Hematopoietic multipotent progenitor cell treated with erythropoietin and hydrocortisone succinate and interleukin-3 and kit ligand, for 4 days (in vitro differentiated cells): ENCODE measurements around the gene IL27RA.

Experiments used
- DNase-seq: peaks from one replicate; pipeline ENCODE4 v3.0.0-alpha.2; 2015

Gene IL27RA

DNA sequence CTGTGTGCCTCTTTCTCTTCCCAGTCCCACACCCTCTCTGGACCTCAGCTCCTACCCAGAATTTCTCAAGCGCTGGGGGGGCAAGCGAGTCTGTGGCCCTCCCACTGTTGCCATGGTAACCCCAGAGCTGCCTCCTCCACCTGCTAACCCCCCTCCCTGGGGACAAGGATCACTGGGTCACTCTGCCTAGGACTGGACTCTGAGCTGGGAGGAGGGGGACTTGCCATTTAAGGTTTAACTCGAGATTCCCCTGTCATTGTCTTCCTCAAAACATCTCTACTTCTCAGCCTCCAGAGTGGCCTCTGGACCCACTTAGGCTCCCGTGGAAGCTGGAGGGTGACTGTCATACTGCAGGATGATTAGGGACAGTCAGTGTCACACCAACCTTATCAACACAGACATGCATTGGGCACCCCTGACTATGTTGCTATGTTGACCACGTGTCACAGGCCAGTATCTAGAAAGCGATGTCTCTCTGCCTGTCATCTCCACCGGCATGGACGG is 28.1 kb downstream of the IL27RA start:
- DNase-seq = peak; percentile 43

- DNase-seq = no peak
Measured at GRCh38 chr19:14061081-14061749, 29.7 kb downstream of the IL27RA start.

GRCh38 chr19:14061751-14062557 is 30.4 kb downstream of the IL27RA start, which contains the start of gene PALM3:
Gene PALM3 (minus strand): TSS chr19:14062076. CDS start chr19:14061980, 96 bp downstream.
- DNase-seq = no peak

DNA sequence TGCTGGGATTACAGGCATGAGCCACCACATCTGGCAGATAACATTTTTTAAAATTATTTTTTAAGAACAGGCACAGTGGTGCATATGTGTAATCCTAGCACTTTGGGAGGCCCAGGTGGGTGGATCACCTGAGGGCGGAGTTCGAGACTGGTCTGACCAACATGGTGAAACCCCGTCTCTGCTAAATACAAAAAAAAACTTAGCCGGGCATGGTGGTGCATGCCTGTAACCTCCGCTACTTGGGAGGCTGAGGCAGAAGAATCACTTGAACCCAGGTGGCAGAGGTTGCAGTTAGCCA is 30.9 kb downstream of the IL27RA start:
- DNase-seq = no peak

DNA sequence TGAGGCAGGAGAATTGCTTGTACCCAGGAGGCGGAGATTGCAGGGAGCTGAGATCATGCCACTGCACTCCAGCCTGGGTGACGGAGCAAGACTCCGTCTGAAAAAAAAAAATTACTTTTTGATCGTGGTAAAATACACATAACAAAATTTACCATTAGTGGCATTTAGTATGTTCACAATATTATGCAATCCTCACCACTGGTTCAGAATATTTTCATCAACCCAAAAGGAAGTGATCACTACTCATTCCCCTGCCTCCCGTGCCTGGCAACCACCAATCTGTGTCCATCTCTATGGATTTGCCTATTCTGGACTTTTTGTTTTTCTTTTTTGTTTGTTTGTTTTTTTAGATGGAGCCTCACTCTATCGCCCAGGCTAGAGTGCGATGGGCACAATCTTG is 31.5 kb downstream of the IL27RA start:
- no peak for DNase-seq

- no peak for DNase-seq
Measured at GRCh38 chr19:14066134-14066533, 34.6 kb downstream of the IL27RA start.

DNA sequence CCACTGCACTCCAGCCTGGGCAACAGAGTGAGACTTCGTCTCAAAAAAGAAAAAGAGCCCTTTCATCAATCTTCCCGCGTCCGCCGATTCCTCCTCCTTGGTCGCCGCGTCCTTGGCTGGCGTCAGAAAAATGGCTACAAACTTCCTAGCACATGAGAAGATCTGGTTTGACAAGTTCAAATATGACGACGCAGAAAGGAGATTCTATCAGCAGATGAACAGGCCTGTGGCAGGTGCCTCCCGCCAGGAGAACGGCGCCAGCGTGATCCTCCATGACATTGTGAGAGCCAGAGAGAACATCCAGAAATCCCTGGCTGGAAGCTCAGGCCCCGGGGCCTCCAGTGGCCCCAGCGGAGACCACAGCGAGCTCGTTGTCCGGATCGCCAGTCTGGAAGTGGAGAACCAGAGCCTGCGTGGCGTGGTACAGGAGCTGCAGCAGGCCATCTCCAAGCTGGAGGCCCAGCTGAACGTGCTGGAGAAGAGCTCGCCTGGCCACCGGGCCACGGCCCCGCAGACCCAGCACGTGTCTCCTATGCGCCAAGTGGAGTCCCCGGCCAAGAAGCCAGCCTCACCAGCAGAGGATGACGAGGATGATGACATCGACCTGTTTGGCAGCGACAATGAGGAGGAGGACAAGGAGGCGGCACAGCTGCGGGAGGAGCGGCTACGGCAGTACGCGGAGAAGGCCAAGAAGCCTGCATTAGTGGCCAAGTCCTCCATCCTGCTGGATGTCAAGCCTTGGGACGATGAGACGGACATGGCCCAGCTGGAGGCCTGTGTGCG is 38.9 kb downstream of the IL27RA start:
- DNase-seq = no peak

- peak; percentile 64 for DNase-seq
Measured at GRCh38 chr19:14072535-14073260, 41.1 kb downstream of the IL27RA start, which contains the start of gene MISP3. Gene MISP3 (plus strand): TSS chr19:14072786. CDS start chr19:14073310, 524 bp downstream.

DNA sequence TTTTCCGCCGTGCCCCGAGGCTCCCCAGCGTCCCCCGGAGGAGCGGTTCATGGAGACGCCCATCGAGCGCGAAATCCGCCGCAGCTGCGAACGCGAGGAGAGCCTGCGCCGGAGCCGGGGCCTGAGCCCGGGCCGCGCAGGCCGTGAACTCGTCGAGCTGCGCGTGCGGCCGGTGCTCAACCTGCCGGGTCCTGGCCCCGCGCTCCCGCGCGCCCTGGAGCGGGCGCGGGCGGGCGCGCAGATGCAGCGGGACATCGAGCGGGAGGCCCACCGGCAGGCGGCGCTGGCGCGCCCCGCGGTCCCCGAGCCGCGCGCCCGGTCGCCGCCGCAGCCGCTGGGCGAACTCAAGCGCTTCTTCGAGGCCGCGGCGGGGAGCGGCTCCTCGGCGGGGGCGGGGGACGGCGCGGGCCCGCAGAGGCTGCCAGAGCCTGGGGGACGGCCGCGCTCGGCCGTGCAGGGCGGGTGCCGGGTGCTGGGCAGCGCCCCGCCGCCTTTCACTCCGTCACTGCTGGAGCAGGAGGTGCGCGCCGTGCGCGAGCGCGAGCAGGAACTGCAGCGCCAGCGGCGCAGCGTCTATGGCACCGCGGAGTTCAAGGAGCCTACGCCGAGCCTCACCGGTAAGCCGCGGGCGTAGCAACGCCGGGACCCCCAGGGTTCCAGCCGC is 41.8 kb downstream of the IL27RA start:
- peak; percentile 90 for DNase-seq

DNA sequence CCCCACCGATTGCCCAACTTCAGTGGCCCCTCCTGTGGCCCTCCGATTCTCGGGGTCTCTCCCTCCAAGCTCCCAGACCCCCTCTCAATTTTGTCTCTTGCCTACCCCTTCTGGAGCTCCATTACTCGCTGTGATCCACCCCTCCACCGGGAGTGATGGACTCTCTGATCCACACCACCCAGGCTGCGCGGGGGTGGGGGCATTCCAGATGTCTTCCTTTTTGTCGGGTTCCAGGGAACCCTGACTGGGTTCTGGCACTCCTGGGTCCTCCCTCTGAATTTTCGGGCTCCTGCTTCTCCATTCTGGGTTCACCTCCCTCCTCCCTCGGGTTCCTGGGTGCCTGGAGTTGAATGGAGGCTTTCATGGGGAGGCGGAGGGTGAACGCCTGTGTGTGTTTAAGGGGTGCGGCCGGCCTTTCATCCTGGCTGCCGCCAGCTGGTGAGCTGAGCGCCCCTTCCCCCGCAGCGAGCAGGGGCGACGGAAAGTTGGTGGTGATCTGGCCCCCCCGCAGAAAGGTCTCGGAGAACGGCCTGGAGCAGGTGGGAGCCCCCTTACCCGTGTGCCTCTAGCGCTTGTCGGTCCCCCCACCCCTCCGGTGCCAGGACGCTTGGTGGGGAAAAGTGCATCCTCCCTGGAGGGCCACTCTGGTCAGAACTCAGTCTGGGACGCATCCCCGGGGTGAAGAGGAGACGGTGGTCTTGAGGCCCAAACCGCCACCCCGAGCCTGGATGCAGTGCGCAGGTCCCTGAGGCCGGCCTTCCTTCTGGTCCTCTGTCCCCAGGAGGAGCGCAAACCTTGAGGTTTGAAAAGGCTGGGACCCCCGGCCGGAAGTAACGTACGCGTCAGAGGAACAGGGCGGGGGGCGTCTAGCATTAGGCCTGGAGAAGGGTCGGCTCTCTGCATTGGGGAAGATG is 42.6 kb downstream of the IL27RA start:
- DNase-seq = peak; percentile 37

GRCh38 chr19:14078411-14078810 is 46.8 kb downstream of the IL27RA start:
- no peak for DNase-seq

GRCh38 chr19:14080887-14081796 is 49.6 kb downstream of the IL27RA start:
- peak; percentile 100 for DNase-seq

GRCh38 chr19:14081797-14082674 is 50.5 kb downstream of the IL27RA start:
- DNase-seq = no peak

DNA sequence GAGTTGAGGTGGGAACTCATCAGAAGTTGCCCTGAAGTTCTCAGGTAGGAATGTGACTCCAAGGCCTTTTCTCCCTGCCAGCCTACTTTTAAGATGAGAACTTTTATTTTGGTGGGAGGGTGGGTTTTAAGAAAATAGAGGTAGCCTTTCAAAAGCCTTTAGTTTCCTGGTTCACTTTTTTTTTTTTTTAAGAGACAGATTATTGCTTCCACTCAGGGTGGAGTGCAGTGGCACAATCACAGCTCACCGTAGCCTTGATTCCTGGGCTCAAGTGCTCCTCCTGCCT is 51.1 kb downstream of the IL27RA start:
- DNase-seq = no peak

DNA sequence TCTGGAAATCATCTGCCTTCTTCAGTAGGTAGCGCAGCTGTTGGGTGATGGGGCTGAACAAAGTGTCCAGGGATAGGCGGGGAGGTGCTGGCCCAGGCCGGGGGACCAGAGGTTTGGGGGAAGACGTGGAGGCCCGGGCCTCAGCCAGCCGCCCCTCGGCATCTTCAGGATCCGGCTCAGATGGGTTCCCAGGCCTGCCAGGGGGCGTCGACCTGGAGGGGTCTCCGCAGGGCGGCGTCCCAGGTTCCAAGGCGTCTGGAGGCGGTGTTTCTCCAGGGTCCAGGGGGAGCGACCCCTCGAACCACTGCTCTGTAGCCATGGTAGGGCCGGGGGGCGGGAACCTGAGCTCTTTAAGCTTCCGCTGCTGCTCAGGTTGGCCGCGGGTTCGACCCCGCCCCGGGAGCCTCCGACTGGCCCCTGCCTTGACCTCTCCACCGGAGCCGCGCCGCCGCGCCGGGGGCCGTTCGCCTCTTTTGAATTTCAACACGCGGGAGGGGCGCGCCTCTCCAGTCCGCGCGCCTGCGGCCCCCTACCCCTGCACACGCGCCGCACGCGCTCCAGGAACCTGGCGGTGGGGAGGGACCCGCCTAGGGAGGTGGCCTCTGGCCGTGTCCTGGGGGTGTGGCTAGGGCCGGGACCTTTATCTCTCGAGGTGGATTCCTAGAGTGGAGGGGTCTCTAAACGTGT is 53.9 kb downstream of the IL27RA start, which contains the start of gene C19orf67:
TSS of gene C19orf67 (minus strand) at position 475 of the 687 bp plus-strand sequence. CDS start at position 319, 156 bp downstream.
- DNase-seq = no peak

DNA sequence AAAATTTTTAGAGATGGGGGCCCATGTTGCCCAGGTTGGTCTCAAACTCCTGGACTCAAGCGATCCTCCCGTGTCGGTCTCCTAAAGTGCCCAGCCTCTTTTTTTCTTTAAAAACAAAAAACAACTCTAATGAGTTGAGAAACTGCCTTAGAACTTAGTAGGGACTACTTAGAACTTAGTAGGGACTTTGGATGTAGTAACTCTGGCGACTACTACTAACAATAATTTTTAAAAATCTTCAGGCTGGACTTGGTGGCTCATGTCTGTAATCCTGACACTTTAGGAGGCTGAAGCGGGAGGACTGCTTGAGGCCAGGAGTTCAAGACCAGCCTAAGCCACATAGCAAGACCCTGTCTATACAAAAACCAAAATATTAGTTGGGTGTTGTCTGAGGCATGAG is 54.5 kb downstream of the IL27RA start:
- no peak for DNase-seq

- no peak for DNase-seq
Measured at GRCh38 chr19:14088634-14089411, 57.3 kb downstream of the IL27RA start.

GRCh38 chr19:14089412-14089661 is 57.8 kb downstream of the IL27RA start:
- peak; percentile 53 for DNase-seq
